Gastrocnemius medialis (tissue), 4 donors: Measurements from ENCODE around the gene ZNF287. TPM values are rescaled to one million over a fixed set of nuclear protein-coding genes. Genes with fewer than 3 reads are reported as not detected.

Experiments used
- ATAC-seq, 2 donors: fragments of 150-250 bp; one replicate each; pipeline ENCODE4 v1.9.1; 2016
- DNase-seq, 2 donors: peaks; one replicate each; pipeline ENCODE4 v3.0.0-alpha.2; 2019
- H3K27ac ChIP-seq, 4 donors: fragments of 200-600 bp; sonication (generic); 1 replicate in 1 of 4; 2 replicates in 3 of 4; pipeline ENCODE4 v1.5.1; 2016 to 2018; ENCODE audit warnings: mild to moderate bottlenecking in 2 of 4, moderate library complexity in 1 of 4
- H3K27me3 ChIP-seq, 3 donors: fragments of 200-600 bp; sonication (generic) in 2 of 3; 1 replicate in 1 of 3; 2 replicates in 2 of 3; pipeline versions ENCODE4 v1.5.1 to v1.6.0; 2016 to 2019; ENCODE audit warnings: mild to moderate bottlenecking in 1 of 3, moderate library complexity in 1 of 3
- H3K36me3 ChIP-seq, 2 donors: fragments of 200-600 bp; sonication (generic) in 1 of 2; one replicate each; pipeline ENCODE4 v1.5.1; 2017 to 2018
- H3K4me1 ChIP-seq, 2 donors: fragments of 200-600 bp; sonication (generic) in 1 of 2; one replicate each; pipeline ENCODE4 v1.5.1; 2016 to 2017; ENCODE audit warnings: mild to moderate bottlenecking in 2 of 2
- H3K4me3 ChIP-seq, 4 donors: fragments of 200-600 bp; sonication (generic) in 3 of 4; 1 replicate in 1 of 4; 2 replicates in 3 of 4; pipeline ENCODE4 v1.5.1; 2016 to 2019; ENCODE audit warnings: mild to moderate bottlenecking in 2 of 4
- H3K9me3 ChIP-seq, 3 donors: fragments of 200-600 bp; sonication (generic) in 2 of 3; 1 replicate in 1 of 3; 2 replicates in 2 of 3; pipeline ENCODE4 v1.5.1; 2016 to 2019
- POLR2A ChIP-seq, 2 donors: fragments of 450-650 bp; IDR thresholded peaks; one replicate each; pipeline ENCODE4 v1.6.1; 2017; ENCODE audit warnings: antibody characterized with exemption in 2 of 2, mild to moderate bottlenecking in 2 of 2, moderate library complexity in 2 of 2
- in situ Hi-C, 4 donors: fragments of 200-750 bp; cut with MboI; loops; one replicate each; pipeline versions ENCODE4 v1.15.0 to v1.8.0; 2017; ENCODE audit warnings: low sequenced_read_pairs in 4 of 4
- intact Hi-C: fragments of 100-400 bp; cut with DNase I; formaldehyde crosslinking; loops from one replicate; pipeline ENCODE4 v1.15.1; 2023; ENCODE audit warnings: low total_unique reads
- total RNA-seq, 4 donors: library from RNA; depleted of rRNA; stranded (reverse); fragments of >200 nt; gene quantifications; one replicate each; pipeline versions ENCODE4 v1.1.0 to v1.2.3, GENCODE V29; 2016
- TF ChIP-seq, protein P1 (sequence below), 5 experiments: fragments of 450-650 bp in 3 of 5; fragments of 200-600 bp in 2 of 5; sonication (generic) in 2 of 5; IDR thresholded peaks in 4 of 5; conservative IDR thresholded peaks in 1 of 5; 1 replicate in 4 of 5; 2 replicates in 1 of 5; pipeline ENCODE4 v1.5.1; 2016 to 2019; ENCODE audit warnings: antibody characterized with exemption in 5 of 5, mild to moderate bottlenecking in 3 of 5, moderate library complexity in 3 of 5

ZNF287 gene
- total RNA-seq, 4 donors from 2014 or later = 1.5 to 7.2 (median 4.9) TPM

DNA sequence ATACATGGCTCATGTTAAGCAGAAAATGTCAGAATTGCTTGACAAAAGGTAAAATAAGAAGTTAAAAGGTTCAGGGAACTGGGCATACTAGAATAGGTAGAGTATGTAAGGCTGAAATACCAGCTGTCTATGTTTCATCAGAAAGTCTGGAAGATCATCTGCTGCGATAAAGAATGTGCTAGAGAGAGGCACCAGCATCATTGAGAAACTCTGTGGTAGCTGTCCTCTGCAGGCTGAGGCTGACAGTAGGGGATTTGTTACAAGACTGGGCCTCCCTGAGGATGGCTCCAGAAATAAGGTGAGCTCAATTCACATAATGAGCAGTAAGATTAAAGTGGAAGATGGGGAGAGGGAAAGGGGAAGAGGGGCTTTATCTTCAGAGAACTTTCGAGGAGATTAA, 4.5 kb upstream of the ZNF287 start:
- no peak for TF ChIP-seq POLR2A (IDR thresholded peaks at IDR 0.05)
- TF ChIP-seq, protein P1, sequence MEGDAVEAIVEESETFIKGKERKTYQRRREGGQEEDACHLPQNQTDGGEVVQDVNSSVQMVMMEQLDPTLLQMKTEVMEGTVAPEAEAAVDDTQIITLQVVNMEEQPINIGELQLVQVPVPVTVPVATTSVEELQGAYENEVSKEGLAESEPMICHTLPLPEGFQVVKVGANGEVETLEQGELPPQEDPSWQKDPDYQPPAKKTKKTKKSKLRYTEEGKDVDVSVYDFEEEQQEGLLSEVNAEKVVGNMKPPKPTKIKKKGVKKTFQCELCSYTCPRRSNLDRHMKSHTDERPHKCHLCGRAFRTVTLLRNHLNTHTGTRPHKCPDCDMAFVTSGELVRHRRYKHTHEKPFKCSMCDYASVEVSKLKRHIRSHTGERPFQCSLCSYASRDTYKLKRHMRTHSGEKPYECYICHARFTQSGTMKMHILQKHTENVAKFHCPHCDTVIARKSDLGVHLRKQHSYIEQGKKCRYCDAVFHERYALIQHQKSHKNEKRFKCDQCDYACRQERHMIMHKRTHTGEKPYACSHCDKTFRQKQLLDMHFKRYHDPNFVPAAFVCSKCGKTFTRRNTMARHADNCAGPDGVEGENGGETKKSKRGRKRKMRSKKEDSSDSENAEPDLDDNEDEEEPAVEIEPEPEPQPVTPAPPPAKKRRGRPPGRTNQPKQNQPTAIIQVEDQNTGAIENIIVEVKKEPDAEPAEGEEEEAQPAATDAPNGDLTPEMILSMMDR (IDR thresholded peaks at IDR 0.05 in 4 of 5, conservative IDR thresholded peaks at IDR 0.05 in 1 of 5) = no peak
- no peak overlapping the region for H3K27ac ChIP-seq
- no peaks in the 10 kb centered on the region for H3K9me3 ChIP-seq
- no peaks in the 10 kb centered on the region for H3K36me3 ChIP-seq
- no peaks in the 10 kb centered on the region for H3K27me3 ChIP-seq
- DNase-seq (no peak), ATAC-seq (no peak)
- H3K4me3 ChIP-seq = no peak overlapping the region
- peaks cover under 1 to 2% of the 10 kb centered on the region in 2 donors for H3K4me1 ChIP-seq
- in situ Hi-C loops (no loop called here), intact Hi-C loops (no loop called here)

GRCh38 chr17:16569358-16569712, 331 bp upstream of the ZNF287 start:
- Histone ChIP-seq H3K4me3 (peak overlapping the region in 3 of 4 donors; percentile 80 to 89 (median 88)), H3K4me1 (peaks cover 7% of the 10 kb centered on the region in 2 donors), H3K27ac (no peak overlapping the region), H3K9me3 (no peaks in the 10 kb centered on the region), H3K36me3 (peaks cover 2 to 17% of the 10 kb centered on the region in 2 donors), H3K27me3 (no peaks in the 10 kb centered on the region)
- ATAC-seq = peak in 1 of 2 donors; percentile 9
- in situ Hi-C loops (no loop called here), intact Hi-C loops (no loop called here)
- no peak for DNase-seq
- no peak for TF ChIP-seq POLR2A (IDR thresholded peaks at IDR 0.05)
- TF ChIP-seq, protein P1 (IDR thresholded peaks at IDR 0.05 in 4 of 5, conservative IDR thresholded peaks at IDR 0.05 in 1 of 5) = no peak

GRCh38 chr17:16552637-16553045, 16.4 kb downstream of the ZNF287 start:
- H3K27me3 ChIP-seq = no peaks in the 10 kb centered on the region
- ATAC-seq (no peak), DNase-seq (no peak)
- H3K4me3 ChIP-seq = peak overlapping the region in 1 of 4 donors; percentile 21
- in situ Hi-C loops (no loop called here), intact Hi-C loops (no loop called here)
- H3K36me3 ChIP-seq = peaks cover 6 to 62% of the 10 kb centered on the region in 2 donors
- TF ChIP-seq POLR2A (IDR thresholded peaks at IDR 0.05) = no peak
- TF ChIP-seq, protein P1 (IDR thresholded peaks at IDR 0.05 in 4 of 5, conservative IDR thresholded peaks at IDR 0.05 in 1 of 5) = no peak
- H3K4me1 ChIP-seq = no peaks in the 10 kb centered on the region
- H3K9me3 ChIP-seq = peaks cover 20 to 67% (median 20%) of the 10 kb centered on the region in 3 donors
- no peak overlapping the region for H3K27ac ChIP-seq

- in situ Hi-C loops = no loop called here
- Histone ChIP-seq H3K27ac (no peak overlapping the region), H3K27me3 (no peaks in the 10 kb centered on the region), H3K36me3 (peaks cover 6 to 59% of the 10 kb centered on the region in 2 donors), H3K9me3 (peaks cover 20 to 71% (median 23%) of the 10 kb centered on the region in 3 donors), H3K4me3 (no peak overlapping the region), H3K4me1 (no peaks in the 10 kb centered on the region)
- ATAC-seq = no peak
- DNase-seq = no peak
- intact Hi-C loops = no loop called here
- TF ChIP-seq POLR2A (IDR thresholded peaks at IDR 0.05) = no peak
- TF ChIP-seq, protein P1 (IDR thresholded peaks at IDR 0.05 in 4 of 5, conservative IDR thresholded peaks at IDR 0.05 in 1 of 5) = no peak
These were observed 16.9 kb downstream of the ZNF287 start for GRCh38 chr17:16551878-16552636.
